Upper lobe of left lung (tissue), 4 donors: ENCODE measurements around the gene CNOT8.

Experiments used
- CTCF ChIP-seq, 6 experiments: fragments of 450-650 bp in 4 of 6; fragments of 200-600 bp in 2 of 6; sonication (generic) in 2 of 6; IDR thresholded peaks; one replicate each; pipeline ENCODE4 v1.5.1; 2016 to 2019; ENCODE audit warnings: antibody characterized with exemption in 6 of 6
- POLR2AphosphoS5 ChIP-seq, 2 donors: sonication (generic); formaldehyde crosslinking; IDR thresholded peaks; one replicate each; pipeline ENCODE4 v1.5.1; 2017; ENCODE audit warnings: antibody characterized with exemption in 2 of 2

- TF ChIP-seq CTCF (IDR thresholded peaks at IDR 0.05), result no peak
- TF ChIP-seq POLR2AphosphoS5 (IDR thresholded peaks at IDR 0.05), result no peak
These were observed 35.0 kb downstream of the CNOT8 start for GRCh38 chr5:154893381-154893780.
